HG02678 (cell line): ENCODE data around the gene NDUFB6.
"Not testable (repeated sequence)": the region's sequence is repeated elsewhere in the genome, so short reads cannot be mapped to it uniquely, and the experiment has no call there.

Experiments
- ATAC-seq: cut with Tn5 transposase; IDR thresholded peaks from one replicate; pipeline ENCODE4 v1.9.1; 2021; ENCODE audit warnings: mild to moderate bottlenecking, moderate library complexity; ENCODE audit not compliant: unreplicated experiment

The NDUFB6 gene

GRCh38 chr9:32524892-32525708 is 47.9 kb downstream of the NDUFB6 start:
- peak; percentile 23 for ATAC-seq

- not testable (repeated sequence) for ATAC-seq
Measured at GRCh38 chr9:32524558-32524891, 48.4 kb downstream of the NDUFB6 start.

GRCh38 chr9:32523910-32524309 is 49.0 kb downstream of the NDUFB6 start:
- no peak for ATAC-seq

DNA sequence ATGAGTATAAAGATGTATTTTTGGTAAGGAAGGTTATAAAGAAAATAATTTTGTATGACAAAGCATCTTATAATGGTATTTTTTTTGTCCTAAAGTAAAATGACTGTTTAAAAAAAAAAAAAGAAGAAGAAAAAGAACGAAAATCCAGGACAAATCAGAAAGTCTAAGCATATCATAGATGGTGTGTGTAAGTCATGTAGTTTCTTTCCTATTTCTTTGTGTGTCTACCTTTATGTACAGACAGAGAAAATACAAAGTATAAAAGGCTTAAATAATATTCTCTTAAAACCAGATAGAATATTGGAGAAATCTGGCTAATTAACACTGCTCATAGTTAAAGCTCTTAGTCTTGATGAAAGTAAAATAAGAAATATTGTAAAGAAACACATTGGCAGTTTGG is 54.7 kb downstream of the NDUFB6 start:
- no peak for ATAC-seq

GRCh38 chr9:32516241-32516640 is 56.7 kb downstream of the NDUFB6 start:
- ATAC-seq, result no peak

- ATAC-seq, result no peak
Measured at GRCh38 chr9:32508728-32509127, 64.2 kb downstream of the NDUFB6 start.

- no peak for ATAC-seq
Measured at GRCh38 chr9:32503008-32503407, 70.0 kb downstream of the NDUFB6 start.
